ENCODE data around the gene CADPS2. TPM values are rescaled to one million over a fixed set of nuclear protein-coding genes. Genes with fewer than 3 reads are reported as not detected.

The CADPS2 gene
- total and polyA plus RNA-seq, 2 of the 4 experiments (the other 2 are of a cell fraction), result 0.10 to 0.54 TPM

- H3K79me1 ChIP-seq (ENCODE audit: low read depth in 1 of 2, low read length in 2 of 2), result no peaks in the 10 kb centered on the region
- ATAC-seq (ENCODE audit: low read depth), result no peak
- TF ChIP-seq FOS (IDR thresholded peaks at IDR 0.05; ENCODE audit: low read depth, low read length) (no peak), CEBPB (IDR thresholded peaks at IDR 0.05; ENCODE audit: low read depth, low read length) (no peak), BHLHE40 (IDR thresholded peaks at IDR 0.05; ENCODE audit: low read depth, low read length) (no peak), RAD21 (IDR thresholded peaks at IDR 0.05; ENCODE audit: low read length) (no peak), CTCF (conservative IDR thresholded peaks at IDR 0.05; ENCODE audit: low read depth, low read length) (no peak), POLR2A (IDR thresholded peaks at IDR 0.05; ENCODE audit: low read depth, low read length) (no peak), MAZ (IDR thresholded peaks at IDR 0.05; ENCODE audit: borderline replicate concordance, low read depth, low read length) (no peak), SMC3 (IDR thresholded peaks at IDR 0.05; ENCODE audit: low read depth, low read length) (no peak), ELK1 (IDR thresholded peaks at IDR 0.05; ENCODE audit: borderline replicate concordance, low read depth, low read length) (no peak), MAFK (IDR thresholded peaks at IDR 0.05; ENCODE audit: low read depth, low read length) (no peak), RFX5 (IDR thresholded peaks at IDR 0.05; ENCODE audit: low read depth, low read length) (no peak), NFE2L2 (IDR thresholded peaks at IDR 0.05; ENCODE audit: low read depth, low read length) (no peak), CHD1 (IDR thresholded peaks at IDR 0.05; ENCODE audit: low read depth, low read length) (no peak), MXI1 (IDR thresholded peaks at IDR 0.05; ENCODE audit: borderline replicate concordance, low read depth, low read length) (no peak)
- no peak overlapping the region for H3K27ac ChIP-seq (ENCODE audit: insufficient read depth, low read length)
- no peak overlapping the region for H2BK5ac ChIP-seq (ENCODE audit: low read depth, low read length, poor library complexity, severe bottlenecking)
- no peaks in the 10 kb centered on the region for H4K20me1 ChIP-seq (ENCODE audit: insufficient read depth, low read length)
- no peak overlapping the region for H3K9ac ChIP-seq (ENCODE audit: low read depth, low read length)
- ChIA-PET POLR2A (ENCODE audit: unreplicated experiment) (no interaction called here), CTCF (no interaction called here)
- BruUV-seq (replicated peaks), result no TSS peak
- no peaks in the 10 kb centered on the region for H3K9me3 ChIP-seq (ENCODE audit: control insufficient read depth, insufficient read depth, low read length)
- H3K4me3 ChIP-seq (ENCODE audit: insufficient read depth, low read depth, low read length), result no peak overlapping the region
- no peaks in the 10 kb centered on the region for H3K4me1 ChIP-seq (ENCODE audit: control insufficient read depth, insufficient read depth, low read length)
- no peak overlapping the region for H4K91ac ChIP-seq (ENCODE audit: insufficient read depth, low read depth, low read length)
- H3K27me3 ChIP-seq (ENCODE audit: control insufficient read depth, insufficient read depth, low read length), result no peaks in the 10 kb centered on the region
- H4K5ac ChIP-seq (ENCODE audit: low read depth, low read length), result no peak overlapping the region
- DNase-seq, result no peak
- no peak overlapping the region for H2AK9ac ChIP-seq (replicated peaks; ENCODE audit: low read depth, low read length, poor library complexity)
- no CpG with 5 or more reads among the region's 1 CpG for WGBS, 2 experiments (ENCODE audit: extremely low coverage in 2 of 2, insufficient read length in 1 of 2)
- H2BK20ac ChIP-seq (ENCODE audit: low read depth, low read length), result no peak overlapping the region
- no peak overlapping the region for H2AFZ ChIP-seq (replicated peaks; ENCODE audit: low read length, poor library complexity)
- dilution Hi-C loops (cut with HindIII; ENCODE audit: low sequenced_read_pairs, unreplicated experiment) (no loop called here), in situ Hi-C loops (cut with MboI; ENCODE audit: low sequenced_read_pairs) (no loop called here), intact Hi-C loops (cut with micrococcal nuclease) (loop anchor here (5.0 kb wide), 1 partner anchor 1790 kb away; no protein-coding TSS in a partner anchor)
- H2BK120ac ChIP-seq (ENCODE audit: low read depth, low read length), result no peak overlapping the region
- no peaks in the 10 kb centered on the region for H3K36me3 ChIP-seq (ENCODE audit: control insufficient read depth, insufficient read depth, low read length)
- H3K4me2 ChIP-seq (ENCODE audit: low read depth, low read length), result no peak overlapping the region
- no peak overlapping the region for H3K4ac ChIP-seq (ENCODE audit: low read depth, low read length)
- no peak overlapping the region for H3K23ac ChIP-seq (ENCODE audit: low read depth, low read length)
- H4K8ac ChIP-seq (ENCODE audit: low read depth in 2 of 2, low read length in 2 of 2), result no peak overlapping the region
- no peaks in the 10 kb centered on the region for H3K9me1 ChIP-seq (ENCODE audit: insufficient read depth, low read length)
- no peak overlapping the region for H3K18ac ChIP-seq (ENCODE audit: low read depth, low read length)
- no peak overlapping the region for H3K14ac ChIP-seq (replicated peaks; ENCODE audit: low read depth, low read length)
- H3K56ac ChIP-seq (ENCODE audit: extremely low read depth, insufficient read depth, low read length), result no peak overlapping the region
- H2BK15ac ChIP-seq (ENCODE audit: low read depth, low read length), result no peak overlapping the region
- no peak overlapping the region for H2AK5ac ChIP-seq (ENCODE audit: low read depth, low read length)
Measured at GRCh38 chr7:122517576-122517975, 368.7 kb downstream of the CADPS2 start.
